Left lung (tissue), 8 donors: ENCODE measurements around the gene MEPCE. TPM values are rescaled to one million over a fixed set of nuclear protein-coding genes. Genes with fewer than 3 reads are reported as not detected.

Experiments
- polyA plus RNA-seq, 6 donors: library from polyadenylated mRNA; unstranded; fragments of 120-200 nt; gene quantifications; one replicate each; pipeline ENCODE4 v1.2.1, GENCODE V29; 2013; ENCODE audit not compliant: insufficient read length in 6 of 6
- total RNA-seq, 2 donors: library from RNA; stranded (reverse); fragmentation: NEBNext Ultra II Directional; extraction: Animal tissue kit (Norgen Biotek cat#: 25700); gene quantifications; one replicate each; pipeline ENCODE4 v1.2.1, GENCODE V29; 2021
- donor health status: DM: no; HTN: yes; CAD: no.
- donor health status: DM: no; HTN: no; CAD: no.

Gene MEPCE
- total and polyA plus RNA-seq, 8 donors = 25.0 to 49.3 (median 42.6) TPM

Other genes with a start within 250 kb of the MEPCE start
- gene PVRIG, start 209.9 kb upstream of the MEPCE start, total RNA-seq = under 1 TPM; 0.41 to 0.42 TPM
- 1 to 10 TPM; 4.0 to 9.1 (median 8.2) TPM for gene PVRIG, start 209.9 kb upstream of the MEPCE start, polyA plus RNA-seq
- gene SPDYE3, start 122.1 kb upstream of the MEPCE start, total RNA-seq = not detected
- gene SPDYE3, start 122.1 kb upstream of the MEPCE start, polyA plus RNA-seq = 1 to 10 TPM; 6.6 to 8.4 (median 7.2) TPM
- gene PILRB, start 71.7 kb upstream of the MEPCE start, total RNA-seq = 10 to 100 TPM; 24.0 to 29.9 TPM
- gene PILRB, start 71.7 kb upstream of the MEPCE start, polyA plus RNA-seq = 10 to 100 TPM; 36.0 to 47.7 (median 44.5) TPM
- 10 to 100 TPM; 20.6 to 52.3 TPM for gene PILRA, start 56.3 kb upstream of the MEPCE start, total RNA-seq
- 1 to 10 TPM; 5.0 to 7.0 (median 5.7) TPM for gene PILRA, start 56.3 kb upstream of the MEPCE start, polyA plus RNA-seq
- gene ZCWPW1, start 1.1 kb upstream of the MEPCE start, total RNA-seq = 1 to 10 TPM; 2.9 to 4.1 TPM
- gene ZCWPW1, start 1.1 kb upstream of the MEPCE start, polyA plus RNA-seq = 1 to 10 TPM; 7.0 to 9.8 (median 8.9) TPM
- 10 to 100 TPM; 22.7 to 27.0 TPM for gene PPP1R35, start 6.7 kb downstream of the MEPCE start, total RNA-seq
- gene PPP1R35, start 6.7 kb downstream of the MEPCE start, polyA plus RNA-seq = 10 to 100 TPM; 12.2 to 22.3 (median 15.5) TPM
- 1 to 10 TPM in 1 of 2 donors, under 1 TPM in 1; 0.41 to 1.9 TPM for gene SPACDR, start 34.4 kb downstream of the MEPCE start, total RNA-seq
- 1 to 10 TPM; 3.5 to 5.6 (median 4.5) TPM for gene SPACDR, start 34.4 kb downstream of the MEPCE start, polyA plus RNA-seq
- 10 to 100 TPM; 50.1 to 55.6 TPM for gene TSC22D4, start 49.4 kb downstream of the MEPCE start, total RNA-seq
- gene TSC22D4, start 49.4 kb downstream of the MEPCE start, polyA plus RNA-seq = 10 to 100 TPM; 47.0 to 65.1 (median 57.3) TPM
- gene NYAP1, start 54.1 kb downstream of the MEPCE start, total RNA-seq = under 1 TPM; 0.50 to 0.55 TPM
- 1 to 10 TPM; 2.6 to 5.2 (median 3.3) TPM for gene NYAP1, start 54.1 kb downstream of the MEPCE start, polyA plus RNA-seq
- gene AGFG2, start 109.4 kb downstream of the MEPCE start, total RNA-seq = 10 to 100 TPM; 28.6 to 34.9 TPM
- gene AGFG2, start 109.4 kb downstream of the MEPCE start, polyA plus RNA-seq = 10 to 100 TPM; 21.2 to 32.3 (median 27.2) TPM
- 1 to 10 TPM; 6.3 to 8.3 TPM for gene SAP25, start 144.1 kb downstream of the MEPCE start, total RNA-seq
- 10 to 100 TPM in 1 of 6 donors, 1 to 10 TPM in 5; 4.5 to 11.4 (median 8.5) TPM for gene SAP25, start 144.1 kb downstream of the MEPCE start, polyA plus RNA-seq
- gene LRCH4, start 156.3 kb downstream of the MEPCE start, total RNA-seq = 10 to 100 TPM; 66.5 to 86.5 TPM
- gene LRCH4, start 156.3 kb downstream of the MEPCE start, polyA plus RNA-seq = 10 to 100 TPM; 42.3 to 82.5 (median 53.1) TPM
- under 1 TPM; 0.37 to 0.44 TPM for gene FBXO24, start 156.5 kb downstream of the MEPCE start, total RNA-seq
- 1 to 10 TPM; 3.9 to 5.5 (median 5.0) TPM for gene FBXO24, start 156.5 kb downstream of the MEPCE start, polyA plus RNA-seq
- 100 to 1,000 TPM; 158 to 204 TPM for gene PCOLCE, start 172.5 kb downstream of the MEPCE start, total RNA-seq
- 100 to 1,000 TPM; 157 to 235 (median 181) TPM for gene PCOLCE, start 172.5 kb downstream of the MEPCE start, polyA plus RNA-seq
- 10 to 100 TPM; 15.7 to 18.8 TPM for gene MOSPD3, start 182.7 kb downstream of the MEPCE start, total RNA-seq
- gene MOSPD3, start 182.7 kb downstream of the MEPCE start, polyA plus RNA-seq = 10 to 100 TPM; 26.5 to 35.7 (median 31.9) TPM
- gene TFR2, start 211.7 kb downstream of the MEPCE start, total RNA-seq = 1 to 10 TPM in 1 of 2 donors, under 1 TPM in 1; 0.67 to 1.8 TPM
- gene TFR2, start 211.7 kb downstream of the MEPCE start, polyA plus RNA-seq = 1 to 10 TPM in 4 of 6 donors, under 1 TPM in 2; 0.96 to 2.6 (median 1.2) TPM
- gene ACTL6B, start 226.6 kb downstream of the MEPCE start, total RNA-seq = not detected
- under 1 TPM in 2 of 6 donors, not detected in 4; 0.17 to 0.20 TPM for gene ACTL6B, start 226.6 kb downstream of the MEPCE start, polyA plus RNA-seq
- gene GNB2, start 243.9 kb downstream of the MEPCE start, total RNA-seq = 100 to 1,000 TPM; 214 to 273 TPM
- 100 to 1,000 TPM; 151 to 220 (median 192) TPM for gene GNB2, start 243.9 kb downstream of the MEPCE start, polyA plus RNA-seq